ENCODE measurements around the gene NFATC1. TPM values are rescaled to one million over a fixed set of nuclear protein-coding genes. Genes with fewer than 3 reads are reported as not detected.

NFATC1 gene
- total RNA-seq, 1 donor from 2014 or later, result 17.0 TPM

GRCh38 chr18:79442508-79443221, 46.9 kb downstream of the NFATC1 start:
- DNase-seq, result no peak

GRCh38 chr18:79445221-79445620, 49.5 kb downstream of the NFATC1 start:
- no peak for DNase-seq

GRCh38 chr18:79445696-79446561, 50.2 kb downstream of the NFATC1 start:
- DNase-seq, result no peak

- DNase-seq, result no peak
These were observed 51.2 kb downstream of the NFATC1 start for GRCh38 chr18:79446931-79447330.

- peak; percentile 27 for DNase-seq
These were observed 52.1 kb downstream of the NFATC1 start for GRCh38 chr18:79447703-79448367.

- DNase-seq, result no peak
These were observed 52.9 kb downstream of the NFATC1 start for GRCh38 chr18:79448621-79449020.

GRCh38 chr18:79449551-79450288, 54.0 kb downstream of the NFATC1 start:
- no peak for DNase-seq

GRCh38 chr18:79450289-79451080, 54.8 kb downstream of the NFATC1 start:
- no peak for DNase-seq

GRCh38 chr18:79451237-79452125, 55.8 kb downstream of the NFATC1 start:
- no peak for DNase-seq

GRCh38 chr18:79452190-79452990, 56.7 kb downstream of the NFATC1 start:
- no peak for DNase-seq

GRCh38 chr18:79452991-79453645, 57.4 kb downstream of the NFATC1 start:
- no peak for DNase-seq

GRCh38 chr18:79453816-79454735, 58.3 kb downstream of the NFATC1 start:
- DNase-seq, result peak; percentile 82

GRCh38 chr18:79455261-79455660, 59.5 kb downstream of the NFATC1 start:
- no peak for DNase-seq

GRCh38 chr18:79456105-79456980, 60.6 kb downstream of the NFATC1 start:
- DNase-seq, result no peak

GRCh38 chr18:79457239-79457638, 61.5 kb downstream of the NFATC1 start:
- no peak for DNase-seq

- no peak for DNase-seq
These were observed 61.9 kb downstream of the NFATC1 start for GRCh38 chr18:79457652-79458051.

All from dermis blood vessel endothelial cell (primary cell).